Measurements from ENCODE around the gene SH3GL1. TPM values are rescaled to one million over a fixed set of nuclear protein-coding genes. Genes with fewer than 3 reads are reported as not detected.

SH3GL1 gene
- total RNA-seq, 1 donor from 2014 or later = 101 TPM

- Histone ChIP-seq H3K4me3 (ENCODE audit: insufficient read depth, low read depth, low read length) (peak overlapping the region; percentile 62), H2AFZ (ENCODE audit: low read depth, low read length) (peak overlapping the region; percentile 79), H3K27me3 (ENCODE audit: insufficient read depth, low read length) (no peaks in the 10 kb centered on the region), H3K4me1 (ENCODE audit: insufficient read depth, low read length) (peaks cover 19% of the 10 kb centered on the region), H4K20me1 (ENCODE audit: insufficient read depth, low read length) (no peaks in the 10 kb centered on the region), H3K36me3 (ENCODE audit: insufficient read depth, low read length) (no peaks in the 10 kb centered on the region), H3K4me2 (ENCODE audit: low read length) (peak overlapping the region; percentile 99), H3K27ac (ENCODE audit: low read depth, low read length) (peak overlapping the region; percentile 76), H3K9me3 (ENCODE audit: insufficient read depth, low read depth, low read length) (no peaks in the 10 kb centered on the region), H3K9ac (ENCODE audit: low read length) (peak overlapping the region; percentile 85), H3K79me2 (ENCODE audit: insufficient read depth, low read length) (no peaks in the 10 kb centered on the region)
- Mint-ChIP-seq H3K36me3 (ENCODE audit: low read depth, unreplicated experiment) (peaks cover 5% of the 10 kb centered on the region), H3K4me3 (ENCODE audit: unreplicated experiment) (peak overlapping the region; percentile 91), H3K27ac (ENCODE audit: unreplicated experiment) (peak overlapping the region; percentile 75), H3K9me3 (ENCODE audit: unreplicated experiment) (peaks cover 1% of the 10 kb centered on the region), H3K27me3 (ENCODE audit: low read depth, unreplicated experiment) (peaks cover 5% of the 10 kb centered on the region), H3K4me1 (ENCODE audit: low read depth, unreplicated experiment) (peaks cover 5% of the 10 kb centered on the region)
- TF ChIP-seq EZH2 (IDR thresholded peaks at IDR 0.05; ENCODE audit: insufficient read depth, low read length) (no peak), CTCF (IDR thresholded peaks at IDR 0.05; ENCODE audit: insufficient read depth, low read depth, low read length) (no peak)
- DNase-seq (ENCODE audit: low read depth) (no peak), FAIRE-seq (no peak)
Measured at GRCh38 chr19:4342314-4342614, 58.1 kb downstream of the SH3GL1 start.

DNA sequence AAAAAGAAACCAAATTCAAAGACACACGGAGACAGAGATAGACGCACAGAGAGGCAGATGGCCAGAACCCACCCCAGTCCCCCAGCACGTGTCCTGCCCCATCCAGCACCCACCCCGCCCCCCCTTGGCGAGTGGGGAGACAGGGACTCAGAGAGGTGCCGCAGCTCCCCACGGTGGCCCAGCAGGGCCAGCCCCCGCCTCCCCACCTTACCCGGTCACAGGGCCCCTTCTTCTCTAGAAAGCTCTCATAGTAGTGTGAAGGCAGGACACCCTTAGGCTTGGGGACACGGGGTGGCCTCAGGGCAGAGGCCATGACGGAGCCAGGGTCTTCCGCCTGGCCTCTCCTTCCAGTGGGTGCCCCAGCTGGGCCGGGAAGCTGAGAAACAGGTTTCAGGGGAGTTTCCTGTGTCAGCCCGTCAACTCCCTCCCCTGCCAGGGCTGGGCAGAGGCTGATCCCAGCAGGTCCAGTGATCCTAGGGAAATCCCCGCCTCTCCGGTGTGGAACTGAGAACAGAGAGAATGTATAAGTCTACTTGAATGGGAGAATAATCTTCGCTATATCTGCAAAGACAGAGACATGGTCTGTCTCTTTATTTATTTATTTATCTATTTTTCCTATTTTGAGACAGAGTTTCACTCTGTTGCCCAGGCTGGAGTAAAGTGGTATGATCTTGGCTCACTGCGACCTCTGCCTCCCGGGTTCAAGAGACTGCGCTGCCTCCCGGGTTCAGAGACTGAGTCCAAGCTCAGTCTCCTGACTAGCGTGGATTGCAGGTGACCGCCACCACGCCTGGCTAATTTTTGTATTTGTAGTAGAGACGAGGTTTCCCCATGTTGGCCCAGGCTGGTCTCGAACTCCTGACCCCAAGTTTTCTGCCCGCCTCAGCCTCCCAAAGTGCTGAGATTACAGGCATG lies 61.6 kb downstream of the SH3GL1 start, which contains the start of gene STAP2:
TSS of gene STAP2 (minus strand) at position 387 of the 915 bp plus-strand sequence. CDS start at position 313, 74 bp downstream.
- DNase-seq (ENCODE audit: low read depth) (no peak), FAIRE-seq (no peak)
- Histone ChIP-seq H3K4me3 (ENCODE audit: insufficient read depth, low read depth, low read length) (peak within 1 kb of the TSS; percentile 52), H3K9me3 (ENCODE audit: insufficient read depth, low read depth, low read length) (no peaks in the 10 kb centered on the region), H4K20me1 (ENCODE audit: insufficient read depth, low read length) (no peaks in the 10 kb centered on the region), H3K9ac (ENCODE audit: low read length) (peak within 1 kb of the TSS; percentile 67), H3K79me2 (ENCODE audit: insufficient read depth, low read length) (no peaks in the 10 kb centered on the region), H3K27me3 (ENCODE audit: insufficient read depth, low read length) (no peaks in the 10 kb centered on the region), H2AFZ (ENCODE audit: low read depth, low read length) (peak within 1 kb of the TSS; percentile 81), H3K27ac (ENCODE audit: low read depth, low read length) (no peak within 1 kb of the TSS), H3K4me1 (ENCODE audit: insufficient read depth, low read length) (peaks cover 12% of the 10 kb centered on the region), H3K36me3 (ENCODE audit: insufficient read depth, low read length) (no peaks in the 10 kb centered on the region), H3K4me2 (ENCODE audit: low read length) (peak within 1 kb of the TSS; percentile 87)
- Mint-ChIP-seq H3K9me3 (ENCODE audit: unreplicated experiment) (peaks cover 9% of the 10 kb centered on the region), H3K36me3 (ENCODE audit: low read depth, unreplicated experiment) (peaks cover 3% of the 10 kb centered on the region), H3K4me1 (ENCODE audit: low read depth, unreplicated experiment) (peaks cover 5% of the 10 kb centered on the region), H3K27ac (ENCODE audit: unreplicated experiment) (peak within 1 kb of the TSS; percentile 47), H3K4me3 (ENCODE audit: unreplicated experiment) (no peak within 1 kb of the TSS), H3K27me3 (ENCODE audit: low read depth, unreplicated experiment) (peaks cover 5% of the 10 kb centered on the region)
- TF ChIP-seq EZH2 (IDR thresholded peaks at IDR 0.05; ENCODE audit: insufficient read depth, low read length) (no peak), CTCF (IDR thresholded peaks at IDR 0.05; ENCODE audit: insufficient read depth, low read depth, low read length) (no peak)
